HepG2 (cell line): ENCODE data around the gene ENG.

Experiments used
- FOXK1 ChIP-seq: sonication (generic); formaldehyde crosslinking; IDR thresholded peaks from 2 replicates; pipeline ENCODE4 v1.4.0; 2020; ENCODE audit warnings: low read depth, missing genetic modification reagents, borderline replicate concordance
- GTF2F1 ChIP-seq: fragments of 150-350 bp; IDR thresholded peaks from 2 replicates; pipeline ENCODE4 v1.6.1; 2014; ENCODE audit warnings: low read length
- POLR2A ChIP-seq, 2 experiments: IDR thresholded peaks; 2 replicates each; pipeline ENCODE4 v1.6.1; 2011; ENCODE audit warnings: low read depth in 2 of 2, low read length in 2 of 2, mild to moderate bottlenecking in 1 of 2, moderate library complexity in 1 of 2; ENCODE audit not compliant: insufficient read depth in 1 of 2
- POLR2AphosphoS5 ChIP-seq: IDR thresholded peaks from 2 replicates; pipeline ENCODE4 v1.6.1; 2012; ENCODE audit warnings: low read depth, low read length
- SMAD1 ChIP-seq: sonication (generic); formaldehyde crosslinking; IDR thresholded peaks from 2 replicates; pipeline ENCODE4 v1.4.0; 2020; ENCODE audit warnings: missing genetic modification reagents, low read depth, mild to moderate bottlenecking, borderline replicate concordance
- SOX6 ChIP-seq, 2 experiments: fragments of 450-650 bp in 1 of 2; sonication (generic) in 1 of 2; formaldehyde crosslinking in 1 of 2; IDR thresholded peaks; 2 replicates each; pipeline versions ENCODE4 v1.4.0 to v1.6.1; 2017 to 2020; ENCODE audit warnings: antibody characterized with exemption in 1 of 2, mild to moderate bottlenecking in 1 of 2, missing genetic modification reagents in 1 of 2
- TBL1XR1 ChIP-seq: fragments of 150-350 bp; IDR thresholded peaks from 2 replicates; pipeline ENCODE4 v1.6.1; 2014; ENCODE audit warnings: borderline replicate concordance, low read length; ENCODE audit not compliant: partially characterized antibody
- YY1 ChIP-seq: IDR thresholded peaks from 2 replicates; pipeline ENCODE4 v1.6.1; 2011; ENCODE audit warnings: low read length, low read depth, moderate library complexity, mild to moderate bottlenecking; ENCODE audit not compliant: insufficient read depth, insufficient replicate concordance
- ZMYM4 ChIP-seq: sonication (generic); formaldehyde crosslinking; IDR thresholded peaks from 2 replicates; pipeline ENCODE4 v1.8.1; 2023; ENCODE audit warnings: mild to moderate bottlenecking, missing genetic modification reagents
- TF ChIP-seq, protein P1 (sequence below): sonication (generic); formaldehyde crosslinking; IDR thresholded peaks from 2 replicates; pipeline ENCODE4 v1.4.0; 2020; ENCODE audit warnings: missing genetic modification reagents
- TF ChIP-seq, protein P2 (sequence below): sonication (generic); formaldehyde crosslinking; IDR thresholded peaks from 2 replicates; pipeline ENCODE4 v1.4.0; 2020; ENCODE audit warnings: missing genetic modification reagents
- TF ChIP-seq, protein P3 (sequence below): sonication (generic); formaldehyde crosslinking; IDR thresholded peaks from 2 replicates; pipeline ENCODE4 v1.4.0; 2020; ENCODE audit warnings: mild to moderate bottlenecking, low read depth, missing genetic modification reagents

GRCh38 chr9:127872369-127873222 is 18.1 kb upstream of the ENG start:
- TF ChIP-seq GTF2F1 (no peak), SOX6 (IDR thresholded peaks at IDR 0.05) (no peak), SOX6 (CRISPR knock-in tag; IDR thresholded peaks at IDR 0.05) (no peak), TBL1XR1 (no peak), YY1 (no peak), POLR2AphosphoS5 (no peak), SMAD1 (CRISPR knock-in tag) (no peak), POLR2A (IDR thresholded peaks at IDR 0.05; ENCODE audit: insufficient read depth in 1 of 2, low read depth in 2 of 2, low read length in 2 of 2) (no peak), FOXK1 (CRISPR knock-in tag) (no peak), ZMYM4 (CRISPR knock-in tag) (no peak)
- TF ChIP-seq, protein P1, sequence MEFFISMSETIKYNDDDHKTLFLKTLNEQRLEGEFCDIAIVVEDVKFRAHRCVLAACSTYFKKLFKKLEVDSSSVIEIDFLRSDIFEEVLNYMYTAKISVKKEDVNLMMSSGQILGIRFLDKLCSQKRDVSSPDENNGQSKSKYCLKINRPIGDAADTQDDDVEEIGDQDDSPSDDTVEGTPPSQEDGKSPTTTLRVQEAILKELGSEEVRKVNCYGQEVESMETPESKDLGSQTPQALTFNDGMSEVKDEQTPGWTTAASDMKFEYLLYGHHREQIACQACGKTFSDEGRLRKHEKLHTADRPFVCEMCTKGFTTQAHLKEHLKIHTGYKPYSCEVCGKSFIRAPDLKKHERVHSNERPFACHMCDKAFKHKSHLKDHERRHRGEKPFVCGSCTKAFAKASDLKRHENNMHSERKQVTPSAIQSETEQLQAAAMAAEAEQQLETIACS, result no peak
- TF ChIP-seq, protein P2, sequence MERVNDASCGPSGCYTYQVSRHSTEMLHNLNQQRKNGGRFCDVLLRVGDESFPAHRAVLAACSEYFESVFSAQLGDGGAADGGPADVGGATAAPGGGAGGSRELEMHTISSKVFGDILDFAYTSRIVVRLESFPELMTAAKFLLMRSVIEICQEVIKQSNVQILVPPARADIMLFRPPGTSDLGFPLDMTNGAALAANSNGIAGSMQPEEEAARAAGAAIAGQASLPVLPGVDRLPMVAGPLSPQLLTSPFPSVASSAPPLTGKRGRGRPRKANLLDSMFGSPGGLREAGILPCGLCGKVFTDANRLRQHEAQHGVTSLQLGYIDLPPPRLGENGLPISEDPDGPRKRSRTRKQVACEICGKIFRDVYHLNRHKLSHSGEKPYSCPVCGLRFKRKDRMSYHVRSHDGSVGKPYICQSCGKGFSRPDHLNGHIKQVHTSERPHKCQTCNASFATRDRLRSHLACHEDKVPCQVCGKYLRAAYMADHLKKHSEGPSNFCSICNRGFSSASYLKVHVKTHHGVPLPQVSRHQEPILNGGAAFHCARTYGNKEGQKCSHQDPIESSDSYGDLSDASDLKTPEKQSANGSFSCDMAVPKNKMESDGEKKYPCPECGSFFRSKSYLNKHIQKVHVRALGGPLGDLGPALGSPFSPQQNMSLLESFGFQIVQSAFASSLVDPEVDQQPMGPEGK (CRISPR knock-in tag), result no peak
- TF ChIP-seq, protein P3, sequence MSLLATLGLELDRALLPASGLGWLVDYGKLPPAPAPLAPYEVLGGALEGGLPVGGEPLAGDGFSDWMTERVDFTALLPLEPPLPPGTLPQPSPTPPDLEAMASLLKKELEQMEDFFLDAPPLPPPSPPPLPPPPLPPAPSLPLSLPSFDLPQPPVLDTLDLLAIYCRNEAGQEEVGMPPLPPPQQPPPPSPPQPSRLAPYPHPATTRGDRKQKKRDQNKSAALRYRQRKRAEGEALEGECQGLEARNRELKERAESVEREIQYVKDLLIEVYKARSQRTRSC (CRISPR knock-in tag), result no peak
